Gastrocnemius medialis (tissue), 4 donors: ENCODE results near the gene MAP3K10.
"Not testable (repeated sequence)": the region's sequence is repeated elsewhere in the genome, so short reads cannot be mapped to it uniquely, and the experiment has no call there.

Experiments
- CTCF ChIP-seq, 5 experiments: fragments of 450-650 bp in 3 of 5; fragments of 200-600 bp in 2 of 5; sonication (generic) in 2 of 5; IDR thresholded peaks in 4 of 5; conservative IDR thresholded peaks in 1 of 5; 1 replicate in 4 of 5; 2 replicates in 1 of 5; pipeline ENCODE4 v1.5.1; 2016 to 2019; ENCODE audit warnings: antibody characterized with exemption in 5 of 5, mild to moderate bottlenecking in 3 of 5, moderate library complexity in 3 of 5
- POLR2A ChIP-seq, 2 donors: fragments of 450-650 bp; IDR thresholded peaks; one replicate each; pipeline ENCODE4 v1.6.1; 2017; ENCODE audit warnings: antibody characterized with exemption in 2 of 2, mild to moderate bottlenecking in 2 of 2, moderate library complexity in 2 of 2

- not testable (repeated sequence) for TF ChIP-seq CTCF (IDR thresholded peaks at IDR 0.05 in 4 of 5, conservative IDR thresholded peaks at IDR 0.05 in 1 of 5); POLR2A (IDR thresholded peaks at IDR 0.05)
Observed at GRCh38 chr19:40171293-40171692, 19.9 kb upstream of the MAP3K10 start.
